HEK293 (cell line): ENCODE measurements around the gene NIN.

Source experiments
- CTCF ChIP-seq: fragments of 450-650 bp; formaldehyde crosslinking; IDR thresholded peaks from 2 replicates; pipeline ENCODE4 v1.5.1; 2016; ENCODE audit warnings: missing biosample characterization, missing genetic modification characterization
- TCF7L2 ChIP-seq: IDR thresholded peaks from 2 replicates; pipeline ENCODE4 v1.6.1; 2011; ENCODE audit warnings: low read depth, mild to moderate bottlenecking, inconsistent platforms, low read length, moderate library complexity, borderline replicate concordance

DNA sequence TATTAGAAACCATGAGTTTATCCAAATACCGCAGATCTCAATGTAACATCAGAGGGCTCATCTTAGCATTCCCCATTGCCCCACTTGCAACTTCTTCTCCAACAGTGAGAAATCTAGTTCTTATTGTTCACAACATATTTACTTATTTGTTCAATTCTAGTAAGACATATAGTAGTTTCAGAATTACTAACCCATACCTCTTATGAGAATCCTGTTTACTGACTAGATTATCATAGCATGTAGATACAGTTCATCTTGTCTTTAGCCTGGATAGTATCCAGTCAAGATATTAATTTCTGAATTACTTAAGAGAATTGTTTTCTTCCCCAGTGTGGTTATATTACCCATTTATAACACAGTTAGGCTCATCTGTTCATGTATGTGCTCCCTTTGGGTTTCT is 80.6 kb downstream of the NIN start:
- TF ChIP-seq CTCF (tag by site-specific recombination) (no peak), TCF7L2 (no peak)
